GM13977 (cell line): ENCODE data around the gene ARL14EPL.
"Not testable (repeated sequence)": the region's sequence is repeated elsewhere in the genome, so short reads cannot be mapped to it uniquely, and the experiment has no call there.

ENCODE experiments used
- DNase-seq: peaks from one replicate; pipeline ENCODE4 v3.0.0; 2012; ENCODE audit warnings: low spot score
- CTCF ChIP-seq: IDR thresholded peaks from 2 replicates; pipeline ENCODE4 v1.5.1; 2012; ENCODE audit warnings: mild to moderate bottlenecking, control low read depth; ENCODE audit not compliant: insufficient read depth; ENCODE audit errors: extremely low read depth, missing control alignments
- in situ Hi-C: fragments of 300-500 bp; cut with MboI; formaldehyde crosslinking; loops from one replicate; pipeline ENCODE4 v1.12.0; 2022; ENCODE audit warnings: low sequenced_read_pairs, low pct_unique_long_range_greater_than_20kb, mixed read lengths, inconsistent platforms; ENCODE audit not compliant: unreplicated experiment

ARL14EPL gene

GRCh38 chr5:116078199-116078598, 45.9 kb downstream of the ARL14EPL start:
- DNase-seq = no peak
- in situ Hi-C loops = loop anchor here (10.0 kb wide), 1 partner anchor 453 kb away; the partner anchor contains the start of gene TMED7
- no peak for TF ChIP-seq CTCF

GRCh38 chr5:116084287-116084691, 52.0 kb downstream of the ARL14EPL start:
- in situ Hi-C loops = no loop called here
- TF ChIP-seq CTCF = no peak
- DNase-seq = peak; percentile 63

- peak; percentile 76 for DNase-seq
- no peak for TF ChIP-seq CTCF
- in situ Hi-C loops = no loop called here
Measured at GRCh38 chr5:116084871-116085715, 52.8 kb downstream of the ARL14EPL start, which contains the start of gene COMMD10. Gene COMMD10, plus strand, starts transcription at chr5:116085025.

- DNase-seq, in situ Hi-C loops: not testable (repeated sequence)
Measured at GRCh38 chr5:116086309-116086708, 54.0 kb downstream of the ARL14EPL start.

GRCh38 chr5:116088062-116088461, 55.8 kb downstream of the ARL14EPL start:
- no peak for DNase-seq
- TF ChIP-seq CTCF = no peak
- in situ Hi-C loops = no loop called here

- TF ChIP-seq CTCF = no peak
- in situ Hi-C loops = no loop called here
- no peak for DNase-seq
Measured at GRCh38 chr5:116090302-116090701, 58.0 kb downstream of the ARL14EPL start.

- in situ Hi-C loops = no loop called here
- DNase-seq = no peak
- no peak for TF ChIP-seq CTCF
Measured at GRCh38 chr5:116091416-116091815, 59.1 kb downstream of the ARL14EPL start.
